ENCODE data around the gene IL23A.

Gene IL23A

DNA sequence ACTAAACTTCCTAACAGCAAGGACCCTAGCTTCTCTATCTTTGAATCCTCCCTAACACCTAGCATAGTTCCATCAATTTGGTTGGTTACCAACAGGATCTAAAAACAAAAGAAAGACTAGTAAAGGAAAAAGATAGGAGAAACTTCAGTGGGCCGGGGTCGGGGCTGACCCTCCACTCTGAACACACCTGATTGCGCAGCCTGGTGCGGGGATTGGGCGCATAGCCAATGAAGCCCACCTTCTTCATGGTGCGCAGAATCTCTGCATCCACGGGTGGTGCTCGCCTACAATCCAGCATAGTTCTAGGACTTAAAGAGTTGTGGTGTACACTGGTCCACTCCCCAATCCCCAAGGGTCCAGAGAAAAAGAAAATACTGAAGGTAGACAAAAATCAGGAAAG is 12.6 kb upstream of the IL23A start:
- Histone ChIP-seq H4K20me1 (ENCODE audit: control insufficient read depth, insufficient read depth, low read depth, low read length) (no peaks in the 10 kb centered on the region), H3K9me3 (ENCODE audit: control insufficient read depth, insufficient read depth, low read length) (no peaks in the 10 kb centered on the region), H3K4me1 (ENCODE audit: control insufficient read depth, low read length) (no peaks in the 10 kb centered on the region), H3K9me2 (replicated peaks; ENCODE audit: control insufficient read depth, low read length) (no peaks in the 10 kb centered on the region), H3K27ac (ENCODE audit: low read depth, low read length) (no peak overlapping the region), H3K4me2 (ENCODE audit: low read length) (no peak overlapping the region), H3K36me3 (ENCODE audit: control insufficient read depth, low read length) (peaks cover 74% of the 10 kb centered on the region), H3K79me2 (ENCODE audit: control insufficient read depth, low read length) (peaks cover 2% of the 10 kb centered on the region), H3F3A (ENCODE audit: control insufficient read depth, insufficient read depth) (no peaks in the 10 kb centered on the region), H3K27me3 (ENCODE audit: control insufficient read depth, low read length) (no peaks in the 10 kb centered on the region), H3K4me3 (ENCODE audit: low read length) (no peak overlapping the region)
- no peak for TF ChIP-seq EZH2phosphoT487 (IDR thresholded peaks at IDR 0.05; ENCODE audit: borderline replicate concordance, low read length)
- TF ChIP-seq, protein P1, sequence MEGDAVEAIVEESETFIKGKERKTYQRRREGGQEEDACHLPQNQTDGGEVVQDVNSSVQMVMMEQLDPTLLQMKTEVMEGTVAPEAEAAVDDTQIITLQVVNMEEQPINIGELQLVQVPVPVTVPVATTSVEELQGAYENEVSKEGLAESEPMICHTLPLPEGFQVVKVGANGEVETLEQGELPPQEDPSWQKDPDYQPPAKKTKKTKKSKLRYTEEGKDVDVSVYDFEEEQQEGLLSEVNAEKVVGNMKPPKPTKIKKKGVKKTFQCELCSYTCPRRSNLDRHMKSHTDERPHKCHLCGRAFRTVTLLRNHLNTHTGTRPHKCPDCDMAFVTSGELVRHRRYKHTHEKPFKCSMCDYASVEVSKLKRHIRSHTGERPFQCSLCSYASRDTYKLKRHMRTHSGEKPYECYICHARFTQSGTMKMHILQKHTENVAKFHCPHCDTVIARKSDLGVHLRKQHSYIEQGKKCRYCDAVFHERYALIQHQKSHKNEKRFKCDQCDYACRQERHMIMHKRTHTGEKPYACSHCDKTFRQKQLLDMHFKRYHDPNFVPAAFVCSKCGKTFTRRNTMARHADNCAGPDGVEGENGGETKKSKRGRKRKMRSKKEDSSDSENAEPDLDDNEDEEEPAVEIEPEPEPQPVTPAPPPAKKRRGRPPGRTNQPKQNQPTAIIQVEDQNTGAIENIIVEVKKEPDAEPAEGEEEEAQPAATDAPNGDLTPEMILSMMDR (IDR thresholded peaks at IDR 0.05; ENCODE audit: low read depth, low read length, poor library complexity, severe bottlenecking), result no peak

DNA sequence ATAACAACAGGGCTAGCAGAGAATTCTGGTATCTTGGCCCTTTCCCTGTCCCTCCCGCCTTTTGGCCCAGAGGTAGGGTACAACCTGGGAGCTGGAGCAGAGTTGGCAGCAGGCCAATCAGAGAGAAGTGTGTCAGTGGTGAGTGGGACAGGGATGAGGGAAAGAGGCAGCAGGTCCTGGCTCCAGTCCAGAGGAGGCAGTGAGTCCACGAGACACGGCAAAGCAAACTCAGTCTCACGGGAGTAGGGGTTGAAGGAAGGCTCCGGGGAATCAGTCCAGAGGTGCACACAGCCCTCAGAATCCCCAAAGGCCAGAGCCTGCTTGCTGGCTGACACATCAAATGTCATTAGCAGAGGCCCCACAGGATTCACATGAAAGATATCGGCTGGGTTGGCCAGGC is 12.2 kb upstream of the IL23A start:
- no peak for TF ChIP-seq EZH2phosphoT487 (IDR thresholded peaks at IDR 0.05; ENCODE audit: borderline replicate concordance, low read length)
- TF ChIP-seq, protein P1 (IDR thresholded peaks at IDR 0.05; ENCODE audit: low read depth, low read length, poor library complexity, severe bottlenecking), result no peak

DNA sequence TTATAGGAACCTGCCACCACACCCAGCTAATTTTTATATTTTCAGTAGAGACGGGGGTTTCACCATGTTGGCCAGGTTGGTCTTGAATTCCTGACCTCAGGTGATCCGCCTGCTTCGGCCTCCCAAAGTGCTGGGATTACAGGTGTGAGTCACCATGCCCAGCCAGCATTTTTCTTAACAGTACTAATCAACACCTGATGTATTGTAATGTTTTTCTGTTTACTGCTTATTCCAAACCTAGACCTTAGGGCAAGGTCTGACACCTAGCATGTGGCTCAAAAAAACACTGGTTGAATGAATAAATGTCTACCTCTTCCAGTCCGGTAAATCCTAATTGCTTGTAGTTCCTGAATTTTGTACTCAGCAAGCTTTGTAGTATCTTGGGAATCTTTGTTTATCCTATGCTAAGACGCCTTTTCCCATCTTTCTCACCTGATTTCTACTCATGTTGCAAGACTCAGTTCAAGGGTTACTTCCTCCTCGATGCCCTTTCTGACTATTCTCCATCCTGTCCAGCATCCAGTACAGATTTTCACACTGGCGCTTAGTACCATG is 7.7 kb upstream of the IL23A start:
- Histone ChIP-seq H3K79me2 (ENCODE audit: control insufficient read depth, low read length) (peaks cover 28% of the 10 kb centered on the region), H3K4me2 (ENCODE audit: low read length) (no peak overlapping the region), H3K36me3 (ENCODE audit: control insufficient read depth, low read length) (peaks cover 50% of the 10 kb centered on the region), H3K4me1 (ENCODE audit: control insufficient read depth, low read length) (peaks cover 29% of the 10 kb centered on the region), H3K4me3 (ENCODE audit: low read length) (no peak overlapping the region), H3K9me3 (ENCODE audit: control insufficient read depth, insufficient read depth, low read length) (no peaks in the 10 kb centered on the region), H4K20me1 (ENCODE audit: control insufficient read depth, insufficient read depth, low read depth, low read length) (no peaks in the 10 kb centered on the region), H3K27me3 (ENCODE audit: control insufficient read depth, low read length) (no peaks in the 10 kb centered on the region), H3K27ac (ENCODE audit: low read depth, low read length) (no peak overlapping the region), H3F3A (ENCODE audit: control insufficient read depth, insufficient read depth) (peaks cover 5% of the 10 kb centered on the region; the same call in 1 of the 2 replicates), H3K9me2 (replicated peaks; ENCODE audit: control insufficient read depth, low read length) (no peaks in the 10 kb centered on the region)
- no peak for TF ChIP-seq EZH2phosphoT487 (IDR thresholded peaks at IDR 0.05; ENCODE audit: borderline replicate concordance, low read length)
- TF ChIP-seq, protein P1 (IDR thresholded peaks at IDR 0.05; ENCODE audit: low read depth, low read length, poor library complexity, severe bottlenecking), result no peak

More for the DNA sequence above, 12.2 kb upstream of the IL23A start:
- H3K9me3 ChIP-seq (ENCODE audit: control insufficient read depth, insufficient read depth, low read length), result no peaks in the 10 kb centered on the region
- H3K4me2 ChIP-seq (ENCODE audit: low read length), result no peak overlapping the region
- peaks cover 6% of the 10 kb centered on the region for H3K79me2 ChIP-seq (ENCODE audit: control insufficient read depth, low read length)
- no peaks in the 10 kb centered on the region for H3F3A ChIP-seq (ENCODE audit: control insufficient read depth, insufficient read depth)
- H3K9me2 ChIP-seq (replicated peaks; ENCODE audit: control insufficient read depth, low read length), result no peaks in the 10 kb centered on the region
- no peaks in the 10 kb centered on the region for H4K20me1 ChIP-seq (ENCODE audit: control insufficient read depth, insufficient read depth, low read depth, low read length)
- no peaks in the 10 kb centered on the region for H3K4me1 ChIP-seq (ENCODE audit: control insufficient read depth, low read length)
- H3K27me3 ChIP-seq (ENCODE audit: control insufficient read depth, low read length), result no peaks in the 10 kb centered on the region
- no peak overlapping the region for H3K27ac ChIP-seq (ENCODE audit: low read depth, low read length)
- H3K4me3 ChIP-seq (ENCODE audit: low read length), result no peak overlapping the region
- peaks cover 78% of the 10 kb centered on the region for H3K36me3 ChIP-seq (ENCODE audit: control insufficient read depth, low read length)
